CD4-positive, CD25-positive, alpha-beta regulatory T cell (primary cell): ENCODE measurements around the gene LRRC4B. TPM values are rescaled to one million over a fixed set of nuclear protein-coding genes. Genes with fewer than 3 reads are reported as not detected.

ENCODE experiments used
- ATAC-seq, 2 donors: fragments of 150-1000 bp; cut with Tn5 transposase; one replicate each; pipeline ENCODE4 v1.10.0; 2021; ENCODE audit warnings: low read depth in 2 of 2, moderate number of reproducible peaks in 2 of 2, moderate library complexity in 1 of 2
- DNase-seq, 3 donors: peaks; one replicate each; pipeline versions ENCODE4 v3.0.0 to v3.0.0-alpha.2; 2012 to 2022; ENCODE audit warnings: mixed read lengths in 1 of 3
- H3K27ac ChIP-seq: one replicate; pipeline ENCODE4 v1.7.0; 2013; ENCODE audit warnings: mild to moderate bottlenecking, low read length; ENCODE audit not compliant: insufficient read depth, poor library complexity, severe bottlenecking
- H3K27me3 ChIP-seq: one replicate; pipeline ENCODE4 v1.7.0; 2013; ENCODE audit warnings: low read length; ENCODE audit not compliant: control insufficient read depth, insufficient read depth
- H3K36me3 ChIP-seq: one replicate; pipeline ENCODE4 v1.7.0; 2013; ENCODE audit warnings: mild to moderate bottlenecking, low read length, moderate library complexity; ENCODE audit not compliant: control insufficient read depth, insufficient read depth
- H3K4me1 ChIP-seq: 2 replicates; pipeline ENCODE4 v1.7.0; 2013; ENCODE audit warnings: mild to moderate bottlenecking, low read length; ENCODE audit not compliant: insufficient read depth, control insufficient read depth, poor library complexity, severe bottlenecking
- H3K4me3 ChIP-seq: one replicate; pipeline ENCODE4 v1.7.0; 2013; ENCODE audit warnings: low read depth, mild to moderate bottlenecking, low read length, moderate library complexity
- H3K9me3 ChIP-seq, 2 experiments: 1 replicate in 1 of 2; 2 replicates in 1 of 2; pipeline ENCODE4 v1.7.0; 2013; ENCODE audit warnings: low read length in 2 of 2, mild to moderate bottlenecking in 1 of 2, moderate library complexity in 1 of 2; ENCODE audit not compliant: control insufficient read depth in 2 of 2
- H3K27ac Mint-ChIP-seq, 3 donors: one replicate each; pipeline ENCODE4 v1.8.0; 2020 to 2022; ENCODE audit warnings: mild to moderate bottlenecking in 3 of 3, mixed read lengths in 3 of 3, moderate library complexity in 2 of 3
- H3K27me3 Mint-ChIP-seq: one replicate; pipeline ENCODE4 v1.8.0; 2022; ENCODE audit warnings: mild to moderate bottlenecking, mixed read lengths
- H3K36me3 Mint-ChIP-seq: one replicate; pipeline ENCODE4 v1.8.0; 2020; ENCODE audit warnings: mixed read lengths
- H3K4me1 Mint-ChIP-seq, 4 donors: one replicate each; pipeline ENCODE4 v1.8.0; 2020 to 2022; ENCODE audit warnings: mixed read lengths in 4 of 4, mild to moderate bottlenecking in 1 of 4
- H3K4me3 Mint-ChIP-seq, 4 donors: one replicate each; pipeline ENCODE4 v1.8.0; 2020 to 2022; ENCODE audit warnings: mild to moderate bottlenecking in 4 of 4, mixed read lengths in 4 of 4, moderate library complexity in 3 of 4
- H3K9me3 Mint-ChIP-seq, 7 donors: one replicate each; pipeline ENCODE4 v1.8.0; 2020 to 2022; ENCODE audit warnings: mixed read lengths in 7 of 7, mild to moderate bottlenecking in 3 of 7, moderate library complexity in 2 of 7
- polyA plus RNA-seq, 4 donors: library from polyadenylated mRNA; unstranded; fragments of 300-500 nt; fragmentation: Illumina TruSeq; gene quantifications; one replicate each; pipeline ENCODE4 v1.2.3, GENCODE V29; 2021
- total RNA-seq: library from RNA; stranded (reverse); gene quantifications from one replicate; pipeline ENCODE4 v1.2.3, GENCODE V29; 2022

Gene LRRC4B
- total and polyA plus RNA-seq, 5 donors from 2014 or later, result not detected

DNA sequence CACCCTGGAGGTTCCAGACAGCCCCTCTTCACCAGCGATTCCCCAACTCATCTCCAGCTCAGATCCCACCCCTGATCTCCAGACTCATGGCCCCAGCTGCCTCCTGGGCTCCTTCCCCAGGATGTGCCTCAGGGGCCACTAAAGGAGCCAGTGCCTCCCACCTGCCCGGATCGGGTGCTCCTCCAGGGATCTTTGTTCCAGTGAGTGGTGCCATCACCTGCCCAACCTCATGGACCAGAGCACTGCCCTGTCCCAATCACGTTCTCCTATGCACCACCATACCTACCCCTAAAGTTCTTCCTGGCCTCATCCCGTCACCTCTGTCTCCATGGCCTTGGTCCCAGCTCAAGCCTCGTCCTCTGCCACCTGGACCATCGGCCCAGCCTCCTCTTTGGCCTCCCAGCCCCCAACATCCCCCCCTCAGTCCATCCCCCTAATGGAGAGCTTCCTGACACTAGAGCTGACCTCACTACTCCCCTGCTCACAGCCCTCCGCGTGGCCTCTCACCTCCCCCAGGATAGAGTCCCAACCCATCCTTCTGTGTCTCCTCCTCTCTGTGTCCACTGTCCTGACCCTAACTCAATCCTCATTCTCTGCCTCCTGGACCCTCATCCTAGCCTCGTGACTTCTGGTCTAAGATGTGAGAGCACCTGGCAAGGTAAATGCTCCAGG lies 82.8 kb downstream of the LRRC4B start:
- no peak for DNase-seq
- Mint-ChIP-seq H3K4me1 (peaks cover 0 to 12% (median 2%) of the 10 kb centered on the region in 4 donors), H3K36me3 (peaks cover 22% of the 10 kb centered on the region), H3K27ac (peak overlapping the region in 1 of 3 donors; percentile 11), H3K27me3 (no peaks in the 10 kb centered on the region), H3K4me3 (no peak overlapping the region), H3K9me3 (peaks cover 0 to 1% (median 0%) of the 10 kb centered on the region in 7 donors)
- Histone ChIP-seq H3K4me1 (no peaks in the 10 kb centered on the region), H3K4me3 (no peak overlapping the region), H3K36me3 (peaks cover 21% of the 10 kb centered on the region), H3K27ac (no peak overlapping the region), H3K27me3 (no peaks in the 10 kb centered on the region), H3K9me3 (no peaks in the 10 kb centered on the region)
- no peak for ATAC-seq

DNA sequence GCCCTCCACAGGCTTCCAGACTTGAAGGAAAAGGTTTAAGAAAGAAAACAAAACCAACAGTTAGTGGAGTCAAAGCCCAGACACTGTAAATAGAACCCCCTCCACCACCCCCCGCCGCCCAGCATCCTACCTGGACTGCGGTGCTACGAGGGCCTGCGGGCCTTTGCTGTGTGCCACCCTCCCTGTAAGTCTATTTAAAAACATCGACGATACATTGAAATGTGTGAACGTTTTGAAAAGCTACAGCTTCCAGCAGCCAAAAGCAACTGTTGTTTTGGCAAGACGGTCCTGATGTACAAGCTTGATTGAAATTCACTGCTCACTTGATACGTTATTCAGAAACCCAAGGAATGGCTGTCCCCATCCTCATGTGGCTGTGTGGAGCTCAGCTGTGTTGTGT lies 85.3 kb downstream of the LRRC4B start:
- peaks cover 0 to 10% (median 4%) of the 10 kb centered on the region in 4 donors for H3K4me1 Mint-ChIP-seq
- ATAC-seq (no peak), DNase-seq (no peak)
- peaks cover 35% of the 10 kb centered on the region for H3K36me3 ChIP-seq
- H3K4me3 Mint-ChIP-seq, result peak overlapping the region in 1 of 4 donors; percentile 73
- no peak overlapping the region for H3K4me3 ChIP-seq
- H3K27ac ChIP-seq, result no peak overlapping the region
- H3K9me3 ChIP-seq, result no peaks in the 10 kb centered on the region
- peaks cover 22% of the 10 kb centered on the region for H3K36me3 Mint-ChIP-seq
- peaks cover 9% of the 10 kb centered on the region for H3K4me1 ChIP-seq
- no peaks in the 10 kb centered on the region for H3K9me3 Mint-ChIP-seq
- no peaks in the 10 kb centered on the region for H3K27me3 Mint-ChIP-seq
- H3K27me3 ChIP-seq, result no peaks in the 10 kb centered on the region
- no peak overlapping the region for H3K27ac Mint-ChIP-seq

DNA sequence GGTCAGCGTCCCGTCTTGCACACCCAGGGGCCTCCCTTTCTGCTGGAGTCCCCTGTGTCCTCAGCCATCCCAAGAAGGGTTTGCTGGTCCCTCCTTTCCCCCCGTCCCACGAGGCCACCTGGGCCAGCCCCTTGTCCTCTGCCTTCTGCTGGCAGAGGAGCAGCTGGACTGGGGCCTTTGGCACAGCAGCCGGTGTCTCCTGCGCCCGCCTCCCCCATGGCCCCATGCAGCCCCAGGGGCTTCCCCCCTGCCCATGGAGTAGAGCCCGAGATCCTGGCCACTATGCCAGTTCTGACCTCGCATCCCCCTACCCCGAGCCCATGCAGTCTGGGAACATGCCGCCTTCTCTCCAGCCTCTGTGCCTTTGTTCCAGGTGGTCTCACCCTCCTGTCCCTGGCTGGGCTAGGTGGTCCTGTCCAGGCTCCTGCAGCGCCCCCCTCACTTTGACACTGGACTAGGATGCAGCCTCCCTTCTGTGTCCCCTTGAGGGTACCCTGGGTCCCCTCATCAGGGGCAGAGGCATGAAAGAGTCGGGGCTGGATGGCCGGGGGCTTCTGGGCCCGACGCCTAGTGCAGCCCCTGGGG lies 85.9 kb downstream of the LRRC4B start:
- no peaks in the 10 kb centered on the region for H3K9me3 Mint-ChIP-seq
- H3K36me3 Mint-ChIP-seq, result peaks cover 27% of the 10 kb centered on the region
- Histone ChIP-seq H3K27me3 (no peaks in the 10 kb centered on the region), H3K36me3 (peaks cover 35% of the 10 kb centered on the region), H3K27ac (no peak overlapping the region), H3K9me3 (no peaks in the 10 kb centered on the region), H3K4me3 (no peak overlapping the region), H3K4me1 (peaks cover 14% of the 10 kb centered on the region)
- ATAC-seq (no peak), DNase-seq (no peak)
- no peaks in the 10 kb centered on the region for H3K27me3 Mint-ChIP-seq
- H3K4me3 Mint-ChIP-seq, result peak overlapping the region in 1 of 4 donors; percentile 73
- peaks cover 0 to 12% (median 10%) of the 10 kb centered on the region in 4 donors for H3K4me1 Mint-ChIP-seq
- no peak overlapping the region for H3K27ac Mint-ChIP-seq

DNA sequence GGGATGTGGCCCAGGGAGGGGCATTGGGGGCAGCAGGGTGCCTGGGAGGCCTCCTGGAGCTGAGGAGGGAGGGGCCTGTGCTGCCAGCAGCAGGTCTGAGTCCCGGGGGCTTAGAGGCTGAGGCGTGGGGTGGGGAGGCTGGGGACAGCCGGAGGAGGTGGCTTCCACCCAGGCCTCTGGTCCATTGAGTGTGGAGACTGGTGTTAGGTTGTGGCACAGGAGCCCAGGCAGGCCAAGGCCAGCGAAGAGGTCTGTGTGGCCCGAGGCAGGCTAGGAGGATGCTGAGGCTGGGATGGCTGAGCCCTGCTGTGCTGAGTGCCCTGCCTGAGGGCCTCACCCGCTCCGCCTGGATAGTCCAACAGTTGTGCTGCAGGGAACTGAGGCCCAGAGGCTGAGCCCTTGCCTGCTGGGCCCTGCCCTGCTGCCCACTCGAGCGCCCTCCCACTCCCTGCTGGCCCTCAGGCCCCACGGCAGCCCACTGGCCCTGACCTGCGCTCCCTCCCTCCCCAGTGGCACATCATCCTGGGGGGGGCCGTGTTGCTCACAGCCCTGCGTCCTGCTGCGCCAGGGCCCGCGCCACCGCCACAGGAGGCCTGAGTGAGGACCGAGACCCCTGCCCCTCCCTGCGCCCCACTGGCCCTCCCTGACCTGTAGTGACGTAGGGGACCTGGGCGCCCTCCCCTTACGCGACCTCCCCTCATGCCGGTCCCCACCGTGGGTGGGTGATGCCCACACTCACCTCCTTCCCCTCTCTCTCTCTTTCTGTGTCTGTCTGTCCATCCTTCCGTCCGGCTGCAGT lies 86.7 kb downstream of the LRRC4B start:
- no peak for DNase-seq
- no peak overlapping the region for H3K4me3 ChIP-seq
- H3K27ac ChIP-seq, result no peak overlapping the region
- Mint-ChIP-seq H3K27ac (no peak overlapping the region), H3K36me3 (peaks cover 29% of the 10 kb centered on the region), H3K4me3 (peak overlapping the region in 1 of 4 donors; percentile 77), H3K9me3 (no peaks in the 10 kb centered on the region), H3K4me1 (peaks cover 0 to 19% (median 13%) of the 10 kb centered on the region in 4 donors), H3K27me3 (no peaks in the 10 kb centered on the region)
- ATAC-seq, result no peak
- H3K9me3 ChIP-seq, result no peaks in the 10 kb centered on the region
- no peaks in the 10 kb centered on the region for H3K27me3 ChIP-seq
- H3K4me1 ChIP-seq, result peaks cover 22% of the 10 kb centered on the region
- H3K36me3 ChIP-seq, result peaks cover 35% of the 10 kb centered on the region

DNA sequence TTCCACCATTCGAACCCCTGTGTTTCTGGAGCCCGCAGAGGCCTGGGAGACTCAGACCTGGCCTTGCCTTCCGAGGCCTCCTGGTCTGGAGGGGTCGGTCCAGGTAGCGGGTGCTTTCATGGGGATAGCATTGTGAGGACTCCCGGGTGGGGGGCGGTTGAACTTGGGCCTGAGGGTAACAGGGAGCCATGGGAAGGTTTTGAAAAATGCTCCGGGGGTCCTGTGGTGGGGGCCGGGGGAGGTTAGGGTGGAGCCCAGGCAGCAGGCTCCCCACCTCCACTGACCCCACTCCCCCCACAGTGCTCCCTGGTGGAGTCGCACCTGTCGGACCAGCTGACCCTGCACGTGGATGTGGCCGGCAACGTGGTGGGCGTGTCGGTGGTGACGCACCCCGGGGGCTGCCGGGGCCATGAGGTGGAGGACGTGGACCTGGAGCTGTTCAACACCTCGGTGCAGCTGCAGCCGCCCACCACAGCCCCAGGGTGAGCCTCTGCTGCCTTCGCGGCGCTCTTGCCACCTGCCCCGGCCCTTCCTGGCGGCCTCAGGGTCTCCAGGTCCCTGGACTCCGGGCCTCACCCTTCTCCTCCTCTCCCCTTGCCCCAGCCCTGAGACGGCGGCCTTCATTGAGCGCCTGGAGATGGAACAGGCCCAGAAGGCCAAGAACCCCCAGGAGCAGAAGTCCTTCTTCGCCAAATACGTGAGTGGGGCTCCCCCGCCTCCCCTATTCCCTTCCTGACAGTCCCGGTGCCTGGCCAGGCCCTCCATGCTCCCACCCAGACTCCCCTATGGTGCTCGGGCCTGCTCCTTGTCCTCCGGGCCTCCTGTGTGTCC lies 87.7 kb downstream of the LRRC4B start:
- no peaks in the 10 kb centered on the region for H3K9me3 ChIP-seq
- peaks cover 35% of the 10 kb centered on the region for H3K36me3 ChIP-seq
- H3K4me1 ChIP-seq, result peaks cover 26% of the 10 kb centered on the region
- no peak overlapping the region for H3K27ac ChIP-seq
- H3K27me3 Mint-ChIP-seq, result peaks cover 4% of the 10 kb centered on the region
- peaks cover 29% of the 10 kb centered on the region for H3K36me3 Mint-ChIP-seq
- no peaks in the 10 kb centered on the region for H3K9me3 Mint-ChIP-seq
- H3K27me3 ChIP-seq, result no peaks in the 10 kb centered on the region
- no peak overlapping the region for H3K4me3 Mint-ChIP-seq
- ATAC-seq (no peak), DNase-seq (no peak)
- H3K4me1 Mint-ChIP-seq, result peaks cover 0 to 23% (median 17%) of the 10 kb centered on the region in 4 donors
- H3K27ac Mint-ChIP-seq, result peak overlapping the region in 1 of 3 donors; percentile 62
- H3K4me3 ChIP-seq, result no peak overlapping the region

DNA sequence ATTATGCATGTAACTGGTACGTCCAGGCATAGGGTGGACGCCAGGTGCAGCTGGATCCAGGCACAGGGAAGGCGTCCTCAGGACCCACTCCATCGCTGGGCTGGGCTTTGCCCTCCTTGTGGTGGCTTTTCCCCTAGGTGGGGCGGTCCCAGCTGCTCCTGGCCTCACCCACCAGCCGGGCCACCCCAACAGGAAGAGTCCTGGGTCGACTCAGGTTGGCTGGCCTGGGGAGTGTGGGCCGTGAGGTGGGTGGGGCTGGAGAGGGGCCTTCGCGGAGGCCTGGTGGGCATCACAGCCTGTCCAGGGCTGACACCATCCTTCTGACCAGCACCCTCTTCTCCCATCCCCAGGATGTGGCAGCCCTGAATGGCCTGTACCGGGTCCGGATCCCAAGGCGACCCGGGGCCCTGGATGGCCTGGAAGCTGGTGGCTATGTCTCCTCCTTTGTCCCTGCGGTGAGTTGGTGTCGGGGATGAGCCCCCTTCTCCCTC lies 88.4 kb downstream of the LRRC4B start:
- Mint-ChIP-seq H3K36me3 (peaks cover 23% of the 10 kb centered on the region), H3K4me1 (peaks cover 0 to 25% (median 20%) of the 10 kb centered on the region in 4 donors), H3K9me3 (no peaks in the 10 kb centered on the region), H3K4me3 (no peak overlapping the region), H3K27ac (no peak overlapping the region), H3K27me3 (peaks cover 9% of the 10 kb centered on the region)
- Histone ChIP-seq H3K27me3 (no peaks in the 10 kb centered on the region), H3K27ac (no peak overlapping the region), H3K4me3 (no peak overlapping the region), H3K9me3 (no peaks in the 10 kb centered on the region), H3K4me1 (peaks cover 26% of the 10 kb centered on the region), H3K36me3 (peaks cover 35% of the 10 kb centered on the region)
- no peak for ATAC-seq
- no peak for DNase-seq
